Smooth muscle cell (in vitro differentiated cells): Measurements from ENCODE around the gene ARHGEF16. TPM values are rescaled to one million over a fixed set of nuclear protein-coding genes. Genes with fewer than 3 reads are reported as not detected.
A peak's percentile ranks its signal among the peaks of the same experiment; 100 is the strongest.

ENCODE experiments used
- DNase-seq: peaks from one replicate; lab custom pipeline; 2025; ENCODE audit not compliant: unreplicated experiment; lab: John Stamatoyannopoulos, UW
- H2AFZ ChIP-seq: fragments of 200-600 bp; sonication (generic); 2 replicates; pipeline ENCODE4 v1.6.0; 2016; ENCODE audit warnings: antibody characterized with exemption, low read depth, mild to moderate bottlenecking
- H3F3A ChIP-seq: fragments of 200-600 bp; sonication (generic); 2 replicates; pipeline ENCODE4 v1.6.0; 2017; ENCODE audit warnings: antibody characterized with exemption, low read depth
- H3K27ac ChIP-seq: fragments of 200-600 bp; sonication (generic); 2 replicates; pipeline ENCODE4 v1.5.1; 2016; ENCODE audit warnings: low read depth, mild to moderate bottlenecking
- H3K27me3 ChIP-seq: fragments of 200-600 bp; sonication (generic); 2 replicates; pipeline ENCODE4 v1.6.1; 2016; ENCODE audit warnings: low read depth, mild to moderate bottlenecking
- H3K36me3 ChIP-seq: fragments of 200-600 bp; sonication (generic); 2 replicates; pipeline ENCODE4 v1.5.1; 2016; ENCODE audit warnings: low read depth
- H3K4me1 ChIP-seq: fragments of 200-600 bp; sonication (generic); 2 replicates; pipeline ENCODE4 v1.5.1; 2016; ENCODE audit warnings: low read depth
- H3K4me2 ChIP-seq: fragments of 200-600 bp; sonication (generic); 2 replicates; pipeline ENCODE4 v1.6.0; 2016; ENCODE audit warnings: mild to moderate bottlenecking
- H3K4me3 ChIP-seq: fragments of 200-600 bp; sonication (generic); 2 replicates; pipeline ENCODE4 v1.5.1; 2016; ENCODE audit warnings: mild to moderate bottlenecking
- H3K79me2 ChIP-seq: fragments of 200-600 bp; sonication (generic); 2 replicates; pipeline ENCODE4 v1.6.0; 2016; ENCODE audit warnings: low read depth, mild to moderate bottlenecking
- H3K9ac ChIP-seq: fragments of 200-600 bp; sonication (generic); 2 replicates; pipeline ENCODE4 v1.6.0; 2016; ENCODE audit warnings: low read depth
- H3K9me3 ChIP-seq: fragments of 200-600 bp; sonication (generic); replicated peaks from 2 replicates; pipeline ENCODE4 v1.5.1; 2016; ENCODE audit warnings: low read depth
- H4K20me1 ChIP-seq: fragments of 200-600 bp; sonication (generic); 2 replicates; pipeline ENCODE4 v1.6.0; 2016; ENCODE audit warnings: low read depth
- WGBS: methylation state at CpG from one replicate; pipeline ENCODE4 v1.1.7; 2016; ENCODE audit warnings: low lambda C conversion rate; 5-methylcytosine and 5-hydroxymethylcytosine counted together
- polyA plus RNA-seq: library from polyadenylated mRNA; unstranded; fragments of >200 nt; fragmentation: Nextera tagmentation; extraction: Ambion mirVana; gene quantifications from 2 replicates; pipeline ENCODE4 v1.2.1, GENCODE V29; 2016
- total RNA-seq: library from RNA; depleted of rRNA; stranded (reverse); fragments of >200 nt; gene quantifications from 2 replicates; pipeline ENCODE4 v1.2.3, GENCODE V29; 2014
- TF ChIP-seq, protein P1 (sequence below): fragments of 200-600 bp; sonication (generic); IDR thresholded peaks from 2 replicates; pipeline ENCODE4 v1.5.1; 2017; ENCODE audit warnings: borderline replicate concordance, mild to moderate bottlenecking, antibody characterized with exemption; ENCODE audit not compliant: insufficient read depth, poor library complexity, severe bottlenecking

The ARHGEF16 gene
- total and polyA plus RNA-seq, 2 experiments from 2014 or later = 4.6 to 6.9 TPM

DNA sequence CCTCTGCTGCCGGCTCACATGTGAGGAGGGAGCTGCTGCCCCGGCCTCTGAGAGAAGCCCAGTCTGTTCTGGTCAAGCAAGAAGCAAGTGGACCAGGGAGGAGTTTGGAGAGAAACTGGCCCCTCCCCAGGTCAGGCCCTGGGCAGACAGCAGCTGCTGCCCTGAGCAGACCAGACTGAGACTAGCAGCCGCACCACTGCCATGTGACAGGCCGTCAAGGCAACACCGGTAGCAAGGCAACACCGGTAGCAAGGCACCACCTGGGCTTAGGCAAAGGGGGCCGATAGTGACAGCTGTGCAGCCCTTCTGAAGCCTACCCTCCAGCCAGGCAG, 50.3 kb downstream of the ARHGEF16 start:
- H3K9ac ChIP-seq = no peak overlapping the region
- H4K20me1 ChIP-seq = peaks cover 6% of the 10 kb centered on the region
- no peaks in the 10 kb centered on the region for H3K36me3 ChIP-seq
- no peaks in the 10 kb centered on the region for H3K9me3 ChIP-seq
- H3K4me1 ChIP-seq = no peaks in the 10 kb centered on the region
- no peak overlapping the region for H3K4me2 ChIP-seq
- WGBS = over 99% methylated on average over 7 of the region's 7 CpGs
- H3K27me3 ChIP-seq = no peaks in the 10 kb centered on the region
- H3K27ac ChIP-seq = peak overlapping the region; percentile 28
- no peaks in the 10 kb centered on the region for H3F3A ChIP-seq
- H3K4me3 ChIP-seq = no peak overlapping the region
- TF ChIP-seq, protein P1, sequence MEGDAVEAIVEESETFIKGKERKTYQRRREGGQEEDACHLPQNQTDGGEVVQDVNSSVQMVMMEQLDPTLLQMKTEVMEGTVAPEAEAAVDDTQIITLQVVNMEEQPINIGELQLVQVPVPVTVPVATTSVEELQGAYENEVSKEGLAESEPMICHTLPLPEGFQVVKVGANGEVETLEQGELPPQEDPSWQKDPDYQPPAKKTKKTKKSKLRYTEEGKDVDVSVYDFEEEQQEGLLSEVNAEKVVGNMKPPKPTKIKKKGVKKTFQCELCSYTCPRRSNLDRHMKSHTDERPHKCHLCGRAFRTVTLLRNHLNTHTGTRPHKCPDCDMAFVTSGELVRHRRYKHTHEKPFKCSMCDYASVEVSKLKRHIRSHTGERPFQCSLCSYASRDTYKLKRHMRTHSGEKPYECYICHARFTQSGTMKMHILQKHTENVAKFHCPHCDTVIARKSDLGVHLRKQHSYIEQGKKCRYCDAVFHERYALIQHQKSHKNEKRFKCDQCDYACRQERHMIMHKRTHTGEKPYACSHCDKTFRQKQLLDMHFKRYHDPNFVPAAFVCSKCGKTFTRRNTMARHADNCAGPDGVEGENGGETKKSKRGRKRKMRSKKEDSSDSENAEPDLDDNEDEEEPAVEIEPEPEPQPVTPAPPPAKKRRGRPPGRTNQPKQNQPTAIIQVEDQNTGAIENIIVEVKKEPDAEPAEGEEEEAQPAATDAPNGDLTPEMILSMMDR = no peak
- no peak for DNase-seq
- H3K79me2 ChIP-seq = no peaks in the 10 kb centered on the region
- no peak overlapping the region for H2AFZ ChIP-seq

DNA sequence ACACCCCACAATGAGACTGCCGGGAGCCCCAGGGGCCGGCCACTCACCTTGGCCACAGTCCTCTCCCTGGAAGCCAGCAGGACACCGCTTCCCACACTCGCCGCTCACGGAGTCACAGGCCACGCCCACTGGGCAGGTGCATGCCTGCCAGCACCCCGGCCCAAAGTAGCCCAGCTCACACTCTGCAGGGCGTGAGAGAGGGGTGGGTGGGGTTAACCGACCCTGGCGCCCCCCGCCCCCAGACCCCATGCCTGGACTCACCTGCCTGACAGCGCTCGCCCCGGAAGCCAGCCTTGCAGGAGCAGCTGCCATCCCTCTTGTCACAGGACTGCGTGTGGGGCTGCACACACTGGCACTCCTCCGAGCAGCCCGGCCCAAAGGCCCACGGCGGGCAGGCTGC, 50.7 kb downstream of the ARHGEF16 start:
- Histone ChIP-seq H3K4me2 (no peak overlapping the region), H3F3A (no peaks in the 10 kb centered on the region), H3K27ac (no peak overlapping the region), H3K79me2 (no peaks in the 10 kb centered on the region), H2AFZ (no peak overlapping the region), H3K9ac (no peak overlapping the region), H3K36me3 (no peaks in the 10 kb centered on the region), H3K27me3 (no peaks in the 10 kb centered on the region), H3K9me3 (no peaks in the 10 kb centered on the region), H3K4me1 (no peaks in the 10 kb centered on the region), H3K4me3 (no peak overlapping the region), H4K20me1 (peaks cover 6% of the 10 kb centered on the region)
- TF ChIP-seq, protein P1 = no peak
- no peak for DNase-seq
- WGBS = 89% methylated on average over 13 of the region's 20 CpGs

DNA sequence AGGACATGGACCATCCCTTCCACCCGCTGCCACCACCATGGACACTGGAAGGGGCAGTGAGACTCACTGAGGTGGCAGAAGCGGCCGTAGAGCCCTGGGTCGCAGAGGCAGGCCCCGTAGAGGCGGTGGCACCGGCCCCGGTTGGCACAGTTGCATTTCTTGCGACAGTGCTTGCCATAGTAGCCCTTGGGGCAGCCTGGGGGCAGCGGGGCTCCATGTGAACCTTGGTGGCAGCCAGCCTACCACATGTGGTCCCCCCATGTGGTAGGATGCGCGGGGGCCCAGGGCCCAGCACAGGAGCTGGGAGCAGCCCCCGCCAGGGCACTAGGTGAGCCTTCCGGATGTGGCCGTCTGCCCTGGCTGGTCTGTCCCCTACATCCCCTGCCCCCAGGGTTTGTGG, 51.6 kb downstream of the ARHGEF16 start:
- Histone ChIP-seq H3K79me2 (no peaks in the 10 kb centered on the region), H3K4me2 (no peak overlapping the region), H3K27me3 (no peaks in the 10 kb centered on the region), H3F3A (no peaks in the 10 kb centered on the region), H3K36me3 (no peaks in the 10 kb centered on the region), H4K20me1 (peaks cover 6% of the 10 kb centered on the region), H3K4me1 (no peaks in the 10 kb centered on the region), H3K9me3 (no peaks in the 10 kb centered on the region), H2AFZ (no peak overlapping the region), H3K4me3 (no peak overlapping the region), H3K9ac (no peak overlapping the region), H3K27ac (no peak overlapping the region)
- TF ChIP-seq, protein P1 = no peak
- WGBS = 97% methylated on average over 15 of the region's 15 CpGs
- no peak for DNase-seq

DNA sequence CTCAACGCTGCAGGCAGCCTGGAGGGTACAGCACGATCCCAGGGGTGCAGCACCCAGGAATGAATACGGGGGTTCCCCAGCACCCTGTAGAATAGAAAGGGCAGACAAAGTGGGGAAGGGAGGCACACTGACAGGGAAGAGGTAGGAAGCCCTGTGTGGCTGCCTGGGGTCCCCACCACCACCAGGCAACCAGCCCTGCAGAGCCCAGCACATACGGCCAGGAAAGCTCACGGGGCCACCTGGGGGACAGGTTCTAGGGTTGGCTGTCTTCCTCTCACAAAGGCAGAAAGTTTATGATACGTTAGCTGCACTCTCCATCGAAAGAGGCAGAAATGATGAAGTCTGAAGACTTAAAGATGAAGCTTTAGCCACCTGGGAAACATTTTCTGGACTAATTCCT, 52.5 kb downstream of the ARHGEF16 start:
- TF ChIP-seq, protein P1 = no peak
- H3K9ac ChIP-seq = no peak overlapping the region
- H3F3A ChIP-seq = no peaks in the 10 kb centered on the region
- no peaks in the 10 kb centered on the region for H3K4me1 ChIP-seq
- DNase-seq = no peak
- H3K36me3 ChIP-seq = no peaks in the 10 kb centered on the region
- 90% methylated on average over 7 of the region's 7 CpGs for WGBS
- H3K4me2 ChIP-seq = no peak overlapping the region
- H3K27me3 ChIP-seq = no peaks in the 10 kb centered on the region
- no peaks in the 10 kb centered on the region for H3K9me3 ChIP-seq
- no peak overlapping the region for H3K4me3 ChIP-seq
- H2AFZ ChIP-seq = no peak overlapping the region
- H3K27ac ChIP-seq = no peak overlapping the region
- H3K79me2 ChIP-seq = no peaks in the 10 kb centered on the region
- H4K20me1 ChIP-seq = peaks cover 6% of the 10 kb centered on the region
